ENCODE measurements around the gene TNIK.

DNA sequence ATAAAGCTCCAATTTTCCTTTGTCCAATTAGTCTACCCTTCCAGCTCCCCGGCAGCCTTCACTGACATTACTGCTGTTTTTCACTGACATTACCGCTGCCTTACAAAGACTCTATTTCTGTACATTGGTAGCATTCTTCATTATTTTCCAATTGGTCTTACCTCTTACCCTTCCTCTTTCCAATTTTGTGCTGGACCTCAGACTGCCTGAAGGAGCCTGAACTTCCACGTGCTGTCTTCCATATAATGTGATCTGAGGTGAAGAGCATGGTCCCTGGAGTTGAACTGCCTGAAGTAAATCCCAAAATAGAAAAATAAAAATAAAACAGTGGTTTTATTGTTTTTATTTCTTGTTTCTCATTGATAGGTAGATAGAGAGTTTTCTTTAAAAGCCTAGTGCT is 9.2 kb upstream of the TNIK start:
- TF ChIP-seq, protein P1, sequence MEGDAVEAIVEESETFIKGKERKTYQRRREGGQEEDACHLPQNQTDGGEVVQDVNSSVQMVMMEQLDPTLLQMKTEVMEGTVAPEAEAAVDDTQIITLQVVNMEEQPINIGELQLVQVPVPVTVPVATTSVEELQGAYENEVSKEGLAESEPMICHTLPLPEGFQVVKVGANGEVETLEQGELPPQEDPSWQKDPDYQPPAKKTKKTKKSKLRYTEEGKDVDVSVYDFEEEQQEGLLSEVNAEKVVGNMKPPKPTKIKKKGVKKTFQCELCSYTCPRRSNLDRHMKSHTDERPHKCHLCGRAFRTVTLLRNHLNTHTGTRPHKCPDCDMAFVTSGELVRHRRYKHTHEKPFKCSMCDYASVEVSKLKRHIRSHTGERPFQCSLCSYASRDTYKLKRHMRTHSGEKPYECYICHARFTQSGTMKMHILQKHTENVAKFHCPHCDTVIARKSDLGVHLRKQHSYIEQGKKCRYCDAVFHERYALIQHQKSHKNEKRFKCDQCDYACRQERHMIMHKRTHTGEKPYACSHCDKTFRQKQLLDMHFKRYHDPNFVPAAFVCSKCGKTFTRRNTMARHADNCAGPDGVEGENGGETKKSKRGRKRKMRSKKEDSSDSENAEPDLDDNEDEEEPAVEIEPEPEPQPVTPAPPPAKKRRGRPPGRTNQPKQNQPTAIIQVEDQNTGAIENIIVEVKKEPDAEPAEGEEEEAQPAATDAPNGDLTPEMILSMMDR (conservative IDR thresholded peaks at IDR 0.05; ENCODE audit: low read depth, low read length), result no peak
- TF ChIP-seq EZH2phosphoT487 (IDR thresholded peaks at IDR 0.05; ENCODE audit: borderline replicate concordance, low read length) (no peak), EZH2 (IDR thresholded peaks at IDR 0.05; ENCODE audit: low read length, unreplicated experiment) (no peak)
